ENCODE data around the gene RTN4RL2. TPM values are rescaled to one million over a fixed set of nuclear protein-coding genes. Genes with fewer than 3 reads are reported as not detected.

Gene RTN4RL2
- total and polyA plus RNA-seq, 9 of the 15 experiments (the other 6 are each of a cell fraction or from before 2014, with no cell fraction given) = 0.06 to 1.9 (median 0.34) TPM; not detected in 4

DNA sequence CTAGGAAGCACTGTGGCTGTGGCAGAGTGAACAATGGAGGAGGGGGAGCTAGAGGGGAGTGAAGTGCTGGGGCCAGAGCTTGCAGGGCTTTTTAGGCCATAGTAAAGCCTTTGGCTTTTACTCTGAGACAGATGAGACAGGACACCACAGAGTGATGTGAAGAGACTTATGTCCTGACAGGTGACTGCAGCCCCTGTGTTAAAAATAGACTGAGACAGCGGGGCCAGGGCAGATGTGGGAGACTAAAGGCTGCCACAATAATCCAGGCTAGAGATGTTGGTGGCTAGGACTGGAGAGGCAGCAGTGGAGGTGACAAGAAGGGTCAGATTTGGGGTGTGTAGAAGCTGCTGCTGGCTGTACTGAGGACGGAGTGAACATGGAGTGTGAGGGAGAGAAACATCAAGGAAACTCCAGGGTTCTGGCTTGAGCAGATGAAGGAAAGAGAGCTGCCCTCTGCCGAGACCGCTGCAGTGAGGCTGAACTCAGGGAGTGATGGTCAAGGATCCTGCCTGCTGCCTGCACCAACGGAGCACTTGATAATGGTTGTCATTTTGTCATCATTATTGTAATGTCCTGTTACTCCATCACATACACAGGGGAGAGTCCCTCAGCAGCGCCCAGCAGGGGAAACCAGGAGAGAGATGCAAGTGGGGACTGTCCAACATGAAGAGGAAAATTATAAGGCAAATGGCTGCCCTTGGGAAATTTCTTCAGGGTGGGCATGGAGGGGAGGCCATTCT is 27.8 kb downstream of the RTN4RL2 start:
- Histone ChIP-seq H3K9me1 (ENCODE audit: control insufficient read depth, insufficient read depth, low read length) (no peaks in the 10 kb centered on the region), H3K36me3 (ENCODE audit: control insufficient read depth, insufficient read depth, low read length) (peaks cover 81% of the 10 kb centered on the region), H3K4me1 (replicated peaks in 1 of 2; ENCODE audit: control insufficient read depth in 2 of 2, insufficient read depth in 2 of 2, low read length in 2 of 2) (peaks cover 0 to 1% of the 10 kb centered on the region in 2 experiments; a peak in 1 of 5 replicates), H2AFZ (ENCODE audit: low read depth, low read length) (no peak overlapping the region), H4K20me1 (replicated peaks; ENCODE audit: control insufficient read depth, insufficient read depth, low read length) (no peaks in the 10 kb centered on the region), H3K4me3 (no peak overlapping the region), H3K79me2 (ENCODE audit: control insufficient read depth, insufficient read depth, low read length) (no peaks in the 10 kb centered on the region), H3K9me3 (replicated peaks; ENCODE audit: control insufficient read depth, insufficient read depth, low read depth, low read length) (no peaks in the 10 kb centered on the region), H3K27me3 (ENCODE audit: control insufficient read depth in 2 of 2, insufficient read depth in 2 of 2, low read length in 2 of 2) (no peaks in the 10 kb centered on the region), H3K9ac (ENCODE audit: insufficient read depth in 1 of 2, low read depth in 2 of 2, low read length in 2 of 2) (no peak overlapping the region), H3K27ac (ENCODE audit: extremely low read depth, low read depth, low read length) (no peak overlapping the region), H3K4me2 (ENCODE audit: insufficient read depth, low read length) (no peak overlapping the region)
- ATAC-seq (no peak), FAIRE-seq (no peak), DNase-seq (ENCODE audit: extremely low read depth in 1 of 4, low spot score in 3 of 4) (no peak)
- intact Hi-C loops (cut with micrococcal nuclease) = no loop called here
- no TSS peak for BruUV-seq (replicated peaks)
- WGBS (ENCODE audit: insufficient coverage, low coverage, missing lambda C conversion rate) = 78% methylated on average over 6 of the region's 6 CpGs
- CTCF ChIA-PET (ENCODE audit: low intra/inter-chr PET ratio) = no interaction called here
- TF ChIP-seq SNIP1 (IDR thresholded peaks at IDR 0.05; ENCODE audit: low read depth) (no peak), CAMTA2 (CRISPR knock-in tag; conservative IDR thresholded peaks at IDR 0.05) (no peak), RFX7 (CRISPR knock-in tag; IDR thresholded peaks at IDR 0.05) (no peak), NCOA4 (IDR thresholded peaks at IDR 0.05; ENCODE audit: partially characterized antibody) (no peak), XRCC4 (IDR thresholded peaks at IDR 0.05; ENCODE audit: extremely low read depth, insufficient read depth, insufficient read length) (no peak), NFE2 (IDR thresholded peaks at IDR 0.05; ENCODE audit: low read depth) (no peak), RUNX1 (IDR thresholded peaks at IDR 0.05; ENCODE audit: low read depth) (no peak), SMARCA4 (IDR thresholded peaks at IDR 0.05) (no peak), HCFC1 (IDR thresholded peaks at IDR 0.05; ENCODE audit: low read depth, low read length) (no peak), YY1 (IDR thresholded peaks at IDR 0.05; ENCODE audit: borderline replicate concordance in 1 of 3, control insufficient read depth in 1 of 3, extremely low read depth in 1 of 3, insufficient read depth in 3 of 3, insufficient read length in 1 of 3, insufficient replicate concordance in 2 of 3, low read depth in 1 of 3, low read length in 2 of 3) (no peak)
- TF ChIP-seq, protein P1, sequence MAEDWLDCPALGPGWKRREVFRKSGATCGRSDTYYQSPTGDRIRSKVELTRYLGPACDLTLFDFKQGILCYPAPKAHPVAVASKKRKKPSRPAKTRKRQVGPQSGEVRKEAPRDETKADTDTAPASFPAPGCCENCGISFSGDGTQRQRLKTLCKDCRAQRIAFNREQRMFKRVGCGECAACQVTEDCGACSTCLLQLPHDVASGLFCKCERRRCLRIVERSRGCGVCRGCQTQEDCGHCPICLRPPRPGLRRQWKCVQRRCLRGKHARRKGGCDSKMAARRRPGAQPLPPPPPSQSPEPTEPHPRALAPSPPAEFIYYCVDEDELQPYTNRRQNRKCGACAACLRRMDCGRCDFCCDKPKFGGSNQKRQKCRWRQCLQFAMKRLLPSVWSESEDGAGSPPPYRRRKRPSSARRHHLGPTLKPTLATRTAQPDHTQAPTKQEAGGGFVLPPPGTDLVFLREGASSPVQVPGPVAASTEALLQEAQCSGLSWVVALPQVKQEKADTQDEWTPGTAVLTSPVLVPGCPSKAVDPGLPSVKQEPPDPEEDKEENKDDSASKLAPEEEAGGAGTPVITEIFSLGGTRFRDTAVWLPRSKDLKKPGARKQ (CRISPR knock-in tag; IDR thresholded peaks at IDR 0.05) = no peak
- POLR2A ChIA-PET = interaction anchor here (0.7 to 1.2 kb wide), 2 partner anchors 7 to 39 kb away, joined by 3 to 4 read pairs; no protein-coding TSS in a partner anchor
- in situ Hi-C loops (cut with MboI) = no loop called here
